Activated CD8-positive, alpha-beta memory T cell treated with anti-CD3 and anti-CD28 coated beads for 4 hours (primary cell): ENCODE measurements around the gene SLC11A2.
"Not testable (repeated sequence)": the region's sequence is repeated elsewhere in the genome, so short reads cannot be mapped to it uniquely, and the experiment has no call there.

Source experiments
- DNase-seq, 2 donors: peaks; one replicate each; pipeline ENCODE4 v3.0.0-alpha.2; 2020; ENCODE audit warnings: low read depth in 2 of 2

Gene SLC11A2

DNA sequence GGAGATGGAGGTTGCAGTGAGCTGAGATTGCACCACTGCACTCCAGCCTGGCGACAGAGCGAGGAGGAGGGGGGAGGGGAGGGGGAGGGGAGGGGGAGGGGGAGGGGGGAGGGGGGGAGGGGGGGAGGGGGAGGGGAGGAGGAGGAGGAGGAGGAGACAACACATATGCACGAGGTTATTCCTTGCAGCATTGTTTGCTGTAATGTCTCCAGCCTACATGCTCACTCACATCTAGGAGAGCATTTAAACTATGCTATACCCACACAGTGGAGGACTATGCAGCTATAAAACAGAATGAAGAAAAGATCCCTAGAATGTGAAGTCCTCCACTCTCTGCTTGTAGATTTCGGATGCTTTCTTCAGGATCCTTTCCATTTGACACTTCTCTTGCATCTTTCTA, 77.4 kb downstream of the SLC11A2 start:
- DNase-seq, result no peak

DNA sequence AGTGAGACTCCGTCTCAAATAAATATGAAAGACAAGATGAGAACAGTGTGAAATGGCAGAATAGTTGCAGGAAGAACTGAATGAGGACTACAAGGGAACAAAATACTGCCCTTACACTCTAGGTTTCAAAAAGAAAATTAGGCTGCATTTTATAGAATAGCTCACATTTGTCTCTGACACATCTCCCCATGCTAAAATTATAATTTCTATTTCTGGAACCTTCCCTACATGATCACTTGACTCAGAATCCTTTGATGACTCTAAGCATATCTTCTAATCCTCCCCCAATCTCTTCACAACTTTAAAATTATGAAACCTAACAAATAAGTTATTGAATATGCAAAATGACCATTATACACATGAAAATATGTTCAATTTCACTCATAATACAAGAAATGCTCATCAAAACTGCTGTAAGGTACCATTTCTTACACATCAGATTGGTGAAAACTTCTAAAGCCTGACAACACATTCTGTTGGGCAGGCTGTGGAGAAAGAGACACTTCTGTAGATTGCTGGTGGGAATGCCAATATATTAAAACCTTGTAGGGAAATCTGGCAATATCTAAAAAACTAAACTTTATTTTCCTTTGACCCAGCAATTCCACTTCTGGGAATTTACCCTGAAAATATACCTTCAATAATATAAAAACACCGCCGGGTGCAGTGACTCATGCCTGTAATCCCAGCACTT, 78.1 kb downstream of the SLC11A2 start:
- DNase-seq, result no peak

DNA sequence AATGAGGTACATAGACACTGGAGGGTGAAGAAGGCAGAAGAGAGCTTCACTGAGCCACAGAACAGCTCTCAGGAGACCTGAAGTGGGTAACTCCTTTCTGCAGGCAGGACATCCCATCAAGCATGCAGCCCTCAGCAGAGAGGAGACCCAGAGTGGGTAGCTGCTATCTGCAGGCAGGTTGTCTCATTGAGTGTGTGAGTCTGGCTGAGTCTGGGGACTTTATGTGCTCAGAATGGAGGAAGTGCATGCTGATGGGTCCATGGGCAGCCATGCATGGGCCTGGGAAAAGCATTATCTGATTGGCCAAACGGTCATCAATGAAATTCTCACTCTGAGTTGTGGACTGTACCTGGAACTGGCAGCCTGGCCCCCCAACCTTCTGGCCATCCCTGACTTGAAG, 88.5 kb downstream of the SLC11A2 start:
- DNase-seq, result no peak

DNA sequence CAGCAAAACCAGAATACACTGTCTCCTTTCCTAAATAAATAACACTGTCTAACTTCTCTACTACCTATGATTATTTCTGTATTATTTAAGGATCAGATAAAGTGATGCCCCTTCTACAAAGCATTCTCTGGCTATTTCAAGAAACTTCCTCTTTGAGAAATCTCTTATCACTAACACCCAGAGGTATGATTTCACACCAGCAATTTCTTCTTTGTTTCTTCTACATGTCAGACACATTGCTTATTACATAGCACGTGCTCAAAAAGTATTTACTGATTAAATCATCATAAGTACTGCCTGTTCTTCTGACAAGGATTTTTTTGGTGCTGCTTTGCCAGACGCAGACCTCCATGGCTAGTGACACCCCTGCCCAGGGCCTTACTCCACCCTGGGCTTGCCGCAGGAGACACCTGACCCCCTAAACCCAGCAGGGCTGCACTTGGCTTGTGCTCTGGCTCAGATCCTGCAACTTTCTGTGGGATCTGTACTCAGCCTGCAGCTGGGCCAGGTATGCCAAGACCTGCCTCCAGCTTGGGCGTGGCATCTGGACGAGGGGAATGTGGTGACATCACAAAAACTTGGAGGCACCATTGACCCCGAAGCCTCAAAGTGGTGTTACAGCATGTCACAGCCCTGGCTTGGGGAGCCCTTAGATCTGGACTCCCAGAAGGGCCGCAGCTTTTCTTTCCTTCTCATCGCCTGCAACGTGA, 89.2 kb downstream of the SLC11A2 start:
- no peak for DNase-seq

DNA sequence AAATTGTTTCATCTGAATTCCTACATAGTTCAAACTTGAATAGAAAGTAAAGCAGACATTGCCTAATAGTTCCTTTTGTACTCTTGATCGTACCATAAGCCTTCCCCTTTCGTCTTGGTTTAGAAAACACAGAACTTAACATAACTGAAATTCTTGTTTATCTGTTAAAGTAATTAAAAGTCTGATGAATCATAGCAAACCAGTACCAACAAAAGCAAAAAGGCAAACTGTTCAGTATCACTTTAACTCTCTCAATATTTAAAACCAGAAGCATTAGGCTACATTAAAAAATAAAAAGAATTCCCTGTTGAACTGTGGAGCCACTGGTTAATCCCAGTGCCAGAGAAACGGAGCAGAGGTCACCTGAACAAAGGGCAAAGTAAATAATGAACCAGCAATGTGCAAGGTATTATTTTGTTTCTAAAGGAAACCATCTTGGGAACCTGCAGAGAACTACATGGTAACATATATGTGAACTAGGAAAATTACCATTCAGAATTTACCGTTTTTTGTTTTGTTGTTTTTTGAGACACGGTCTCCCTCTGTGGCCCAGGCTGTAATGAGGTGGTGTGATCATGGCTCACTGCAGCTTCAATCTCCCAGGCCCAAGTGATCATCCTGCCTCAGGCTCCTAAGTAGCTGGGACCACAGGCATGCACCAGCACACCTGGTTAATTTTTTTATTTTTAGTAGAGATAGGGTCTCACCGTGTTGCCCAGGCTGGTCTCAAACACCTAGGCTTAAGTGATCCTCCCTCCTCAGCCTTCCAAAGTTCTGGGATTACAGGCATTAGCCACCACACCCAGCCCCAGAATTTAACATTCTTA, 91.0 kb downstream of the SLC11A2 start:
- no peak for DNase-seq

DNA sequence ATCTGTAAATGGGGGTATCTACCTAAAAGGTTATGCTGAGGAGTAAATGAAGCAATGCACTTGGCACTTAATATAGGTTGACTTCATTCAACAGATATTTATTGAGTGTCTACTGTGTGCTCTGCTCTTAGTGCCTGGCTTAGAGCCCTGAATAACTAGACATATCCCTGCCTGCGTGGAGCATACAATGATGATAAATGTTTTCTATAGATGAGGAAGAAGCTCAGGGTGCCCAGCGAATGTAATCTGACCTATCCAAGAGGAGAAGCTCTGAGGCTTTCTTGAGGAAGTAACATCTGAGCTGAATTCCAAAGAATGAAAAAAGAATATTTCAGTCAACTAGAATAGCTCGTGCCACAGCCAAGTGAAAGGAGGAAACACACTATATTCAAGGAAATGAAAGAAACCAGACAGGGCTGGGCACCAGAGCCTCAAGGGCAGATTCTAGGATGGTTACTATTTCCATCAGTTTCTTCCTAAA, 91.8 kb downstream of the SLC11A2 start:
- no peak for DNase-seq

DNA sequence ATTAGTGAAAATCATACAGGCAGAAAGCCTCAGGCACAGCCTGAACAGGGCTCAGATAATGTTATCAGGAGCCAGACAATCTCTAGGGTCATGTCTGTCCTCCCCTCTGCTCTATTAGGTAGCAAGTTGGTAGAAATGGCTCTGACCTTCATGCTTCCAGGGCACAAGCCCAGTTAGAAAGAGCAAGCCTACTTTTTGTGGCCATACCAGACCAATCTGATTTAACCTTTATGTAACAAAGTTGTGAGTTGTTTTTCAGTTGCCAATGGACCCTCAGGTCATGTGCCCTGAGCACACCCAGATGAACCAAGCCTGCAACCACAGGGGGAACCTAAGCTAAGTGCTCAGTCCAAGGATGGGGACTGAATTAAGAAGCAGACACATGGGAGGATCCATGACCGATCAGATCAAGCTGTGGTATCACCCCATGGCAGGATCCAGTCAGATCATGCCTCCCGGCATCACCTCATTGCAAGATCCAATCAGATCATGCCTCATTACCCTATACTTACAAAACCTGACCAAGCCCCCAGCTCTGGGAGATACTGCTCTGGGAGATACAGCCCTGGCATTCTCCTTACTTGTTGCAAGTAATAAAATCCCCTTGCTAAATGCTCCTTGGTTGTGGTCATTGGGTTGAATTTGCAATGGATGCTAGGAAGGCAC, 92.6 kb downstream of the SLC11A2 start:
- no peak for DNase-seq

DNA sequence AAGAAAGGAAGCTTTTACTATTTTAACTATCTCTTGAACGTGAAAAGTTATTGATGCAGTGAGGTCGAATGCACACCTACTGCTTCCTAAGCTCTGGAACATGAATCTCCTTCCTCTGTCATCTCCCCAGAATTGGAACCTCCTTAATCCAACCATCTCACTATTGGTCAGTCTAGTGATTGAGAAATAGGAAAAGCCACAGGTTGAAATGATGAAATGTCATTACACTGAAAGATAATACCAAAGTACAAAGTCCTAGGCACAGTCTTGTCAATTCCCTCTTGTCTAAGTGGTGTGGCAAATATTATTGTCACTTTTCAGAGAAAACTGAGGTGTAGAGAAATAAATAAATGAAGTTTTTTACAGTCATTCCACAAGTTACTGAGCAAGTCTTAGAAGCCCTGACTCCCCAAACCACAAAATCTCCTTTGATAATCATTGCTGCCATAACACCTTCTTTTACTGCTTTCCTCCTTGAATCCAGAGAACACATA, 93.3 kb downstream of the SLC11A2 start:
- DNase-seq, result no peak

DNA sequence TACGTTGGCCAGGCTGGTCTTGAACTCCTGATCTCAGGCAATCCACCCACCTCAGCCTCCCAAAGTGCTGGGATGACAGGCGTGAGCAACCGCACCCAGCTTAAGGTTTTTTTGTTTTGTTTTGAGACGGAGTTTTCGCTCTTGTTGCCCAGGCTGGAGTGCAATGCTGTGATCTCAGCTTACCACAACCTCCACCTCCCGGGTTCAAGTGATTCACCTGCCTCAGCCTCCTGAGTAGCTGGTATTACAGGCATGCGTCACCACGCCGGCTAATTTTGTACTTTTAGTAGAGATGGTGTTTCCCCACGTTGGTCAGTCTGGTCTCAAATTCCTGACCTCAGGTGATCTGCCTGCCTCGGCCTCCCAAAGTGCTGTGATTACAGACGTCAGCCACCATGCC, 95.7 kb downstream of the SLC11A2 start:
- DNase-seq, result not testable (repeated sequence)

DNA sequence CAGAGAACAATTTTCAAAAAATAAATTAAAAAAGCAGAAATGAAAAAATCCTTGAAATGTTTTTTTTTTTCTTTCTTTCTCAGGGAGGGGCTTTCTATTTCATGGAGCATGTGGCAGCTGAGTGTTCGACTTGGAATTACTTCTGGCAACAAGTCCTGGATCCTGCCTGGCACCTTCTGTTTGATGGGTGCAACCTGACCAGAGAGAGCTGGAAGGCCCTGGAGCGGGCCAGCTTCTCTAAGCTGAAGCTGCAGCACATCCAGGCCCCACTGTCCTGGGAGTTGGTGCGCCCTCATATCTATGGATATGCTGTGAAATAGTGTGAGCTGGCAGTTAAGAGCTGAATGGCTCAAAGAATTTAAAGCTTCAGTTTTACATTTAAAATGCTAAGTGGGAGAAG, 96.4 kb downstream of the SLC11A2 start:
- no peak for DNase-seq
